OCI-LY7 (cell line): ENCODE results near the gene MAN1C1.

Source experiments
- CTCF ChIP-seq: fragments of 200-600 bp; sonication (generic); conservative IDR thresholded peaks from 2 replicates; pipeline ENCODE4 v1.5.1; 2014; ENCODE audit warnings: mild to moderate bottlenecking, antibody characterized with exemption, low read length, moderate library complexity, mixed read lengths
- EZH2phosphoT487 ChIP-seq: fragments of 200-600 bp; sonication (generic); IDR thresholded peaks from 2 replicates; pipeline ENCODE4 v1.6.1; 2018; ENCODE audit warnings: low read depth, borderline replicate concordance, mild to moderate bottlenecking, mixed run types, antibody characterized with exemption, low read length, moderate library complexity, mixed read lengths

GRCh38 chr1:25651036-25651640 lies 34.5 kb downstream of the MAN1C1 start:
- no peak for TF ChIP-seq CTCF
- no peak for TF ChIP-seq EZH2phosphoT487
